Inflammatory macrophage treated with lipopolysaccharide for 4 hours (primary cell): ENCODE data around the gene IZUMO4.

Experiments
- DNase-seq: peaks from one replicate; pipeline ENCODE4 v3.0.0-alpha.2; 2020

IZUMO4 gene

DNA sequence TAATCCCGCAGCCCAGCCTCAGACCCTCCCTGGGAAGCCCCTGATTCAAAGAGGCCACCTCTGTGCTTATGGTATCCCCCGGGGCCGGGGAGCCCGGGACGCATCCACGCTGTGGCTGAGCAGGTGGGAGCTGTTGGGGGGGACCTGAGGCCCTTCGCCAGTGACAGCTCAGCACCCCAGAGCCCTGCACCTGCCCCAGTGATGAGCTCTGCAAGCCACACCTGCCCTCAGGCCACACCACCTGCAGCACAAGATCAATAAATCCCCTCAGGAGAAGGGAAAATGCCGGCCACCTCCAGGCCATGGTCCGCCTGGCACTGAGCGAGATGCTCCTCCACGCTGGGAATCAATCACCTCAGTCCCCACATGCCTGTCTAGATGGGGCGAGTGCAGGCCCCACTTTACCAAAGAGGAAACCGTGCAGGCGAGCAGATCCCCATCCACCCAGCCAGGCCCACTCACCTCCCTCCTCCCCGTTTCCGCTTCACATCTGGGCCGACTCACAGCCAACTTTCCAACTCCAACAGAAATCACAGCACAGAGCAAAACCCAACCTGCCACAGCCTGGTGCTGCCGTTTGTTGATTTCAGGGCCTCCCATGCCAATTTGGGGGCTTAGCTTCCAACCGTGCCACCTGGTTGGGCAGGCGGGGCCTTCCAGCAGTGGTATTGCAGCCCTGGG, 13.4 kb upstream of the IZUMO4 start:
- no peak for DNase-seq

- peak; percentile 89 for DNase-seq
Measured at GRCh38 chr19:2084993-2085720, 11.6 kb upstream of the IZUMO4 start.

GRCh38 chr19:2086695-2087620, 9.8 kb upstream of the IZUMO4 start:
- peak; percentile 27 for DNase-seq

GRCh38 chr19:2087621-2088100, 9.1 kb upstream of the IZUMO4 start:
- peak; percentile 47 for DNase-seq

DNA sequence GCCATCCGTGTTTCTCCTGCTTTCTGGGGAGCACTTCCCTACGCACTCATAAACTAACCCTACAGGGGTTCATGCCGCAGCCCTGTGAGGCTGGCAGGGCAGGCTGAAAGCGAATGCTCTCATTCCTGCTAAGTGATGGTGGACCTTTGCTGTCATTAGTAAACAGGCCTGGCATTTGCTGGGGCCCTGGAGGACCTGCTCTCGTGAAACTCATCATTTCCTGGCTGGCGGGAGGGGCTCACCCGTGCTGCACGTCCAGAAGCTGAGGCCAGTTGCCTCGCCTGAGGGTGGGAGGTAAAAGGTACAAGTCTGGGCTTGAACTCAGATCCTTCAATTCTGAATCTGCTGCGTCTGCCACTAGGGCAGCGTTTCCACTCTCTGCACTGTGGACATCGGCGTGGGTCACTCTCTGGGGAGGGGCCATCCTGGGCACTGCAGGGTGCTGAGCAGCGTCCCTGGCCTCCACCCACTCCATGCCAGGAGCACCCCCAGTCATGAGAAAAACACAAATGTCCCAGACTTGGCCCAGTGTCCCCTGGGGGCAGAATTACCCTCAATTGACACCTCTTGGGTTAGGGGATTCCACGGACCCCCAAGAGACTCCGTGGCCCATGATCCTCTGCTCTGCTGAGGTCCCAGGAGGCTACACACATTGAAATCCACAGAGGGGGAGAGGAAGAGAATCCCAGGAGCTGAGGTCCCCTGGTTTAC, 7.6 kb upstream of the IZUMO4 start:
- no peak for DNase-seq

GRCh38 chr19:2089727-2090053, 7.0 kb upstream of the IZUMO4 start:
- DNase-seq: no peak

DNA sequence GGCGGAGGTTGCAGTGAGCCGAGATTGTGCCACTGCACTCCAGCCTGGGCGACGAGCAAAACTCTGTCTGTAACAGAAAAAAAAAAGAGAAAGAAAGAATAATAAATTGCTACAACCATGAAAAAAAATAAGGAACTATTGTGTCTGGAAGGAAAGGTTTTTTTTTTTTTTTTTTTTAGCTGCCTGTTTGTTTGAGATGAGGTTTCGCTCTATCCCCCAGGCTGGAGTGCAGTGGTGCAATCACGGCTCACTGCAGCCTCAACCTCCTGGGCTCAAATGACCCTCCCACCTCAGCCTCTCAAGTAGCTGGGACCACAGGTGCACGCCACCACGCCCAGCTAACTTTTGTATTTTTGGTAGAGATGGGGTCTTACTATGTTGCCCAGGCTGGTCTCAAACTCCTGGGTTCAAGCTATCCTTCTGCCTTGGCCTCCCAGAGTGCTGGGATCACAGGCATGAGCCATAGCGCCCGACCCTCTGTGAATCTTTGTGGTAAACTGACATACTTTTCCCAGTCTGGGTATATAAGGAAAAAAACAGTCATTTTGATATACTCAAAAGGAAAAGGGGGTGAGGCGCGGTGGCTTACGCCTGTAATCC, 4.7 kb upstream of the IZUMO4 start:
- peak; percentile 64 for DNase-seq

GRCh38 chr19:2096034-2096479, 658 bp upstream of the IZUMO4 start, which contains the start of gene MOB3A:
Gene MOB3A (minus strand): TSS chr19:2096326. CDS start chr19:2078560, 17,766 bp downstream.
- peak; percentile 89 for DNase-seq

GRCh38 chr19:2097203-2097885, 629 bp downstream of the IZUMO4 start:
- no peak for DNase-seq

- DNase-seq: no peak
Measured at GRCh38 chr19:2097886-2098327, 1.2 kb downstream of the IZUMO4 start.

- no peak for DNase-seq
Measured at GRCh38 chr19:2099054-2099501, 2.4 kb downstream of the IZUMO4 start.

DNA sequence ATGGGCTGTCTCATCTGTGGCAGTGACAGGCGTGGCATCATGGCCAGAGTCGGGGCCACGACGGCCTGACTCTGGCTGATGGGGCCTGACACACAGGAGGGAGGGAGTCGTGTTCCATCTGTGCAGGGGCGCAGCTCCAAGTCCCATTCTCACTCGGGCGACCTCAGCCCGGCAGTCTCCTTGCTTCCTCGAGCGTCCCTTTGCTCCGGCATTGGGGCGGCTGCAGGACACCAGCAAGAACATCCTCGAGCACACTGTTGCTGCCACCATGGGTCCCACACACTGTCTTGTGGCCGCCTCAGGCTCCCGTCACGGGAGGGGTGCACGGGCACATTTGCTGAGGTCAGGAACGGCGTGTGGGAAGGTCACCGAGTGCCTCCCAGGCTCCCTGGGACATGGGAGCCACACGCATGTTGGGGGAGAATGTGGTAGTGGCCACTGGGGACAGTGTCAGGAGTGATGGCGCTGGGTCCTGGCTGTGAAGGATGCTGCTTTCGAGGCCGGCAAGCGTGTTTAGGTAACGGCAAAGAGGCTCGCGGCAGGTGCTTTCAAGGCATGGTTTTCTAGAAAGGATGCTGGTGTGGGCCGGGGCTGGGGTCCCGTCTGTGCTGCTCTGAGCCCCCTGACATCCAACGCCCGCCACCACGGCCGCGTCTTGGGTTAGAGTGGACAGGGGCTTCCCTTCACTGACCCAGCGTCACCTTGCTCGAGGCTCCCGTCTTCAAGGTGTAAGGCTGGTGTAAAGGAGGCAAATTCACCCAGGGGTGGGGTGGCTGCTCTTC, 3.4 kb downstream of the IZUMO4 start:
- no peak for DNase-seq

GRCh38 chr19:2100719-2101061, 4.0 kb downstream of the IZUMO4 start:
- no peak for DNase-seq

DNA sequence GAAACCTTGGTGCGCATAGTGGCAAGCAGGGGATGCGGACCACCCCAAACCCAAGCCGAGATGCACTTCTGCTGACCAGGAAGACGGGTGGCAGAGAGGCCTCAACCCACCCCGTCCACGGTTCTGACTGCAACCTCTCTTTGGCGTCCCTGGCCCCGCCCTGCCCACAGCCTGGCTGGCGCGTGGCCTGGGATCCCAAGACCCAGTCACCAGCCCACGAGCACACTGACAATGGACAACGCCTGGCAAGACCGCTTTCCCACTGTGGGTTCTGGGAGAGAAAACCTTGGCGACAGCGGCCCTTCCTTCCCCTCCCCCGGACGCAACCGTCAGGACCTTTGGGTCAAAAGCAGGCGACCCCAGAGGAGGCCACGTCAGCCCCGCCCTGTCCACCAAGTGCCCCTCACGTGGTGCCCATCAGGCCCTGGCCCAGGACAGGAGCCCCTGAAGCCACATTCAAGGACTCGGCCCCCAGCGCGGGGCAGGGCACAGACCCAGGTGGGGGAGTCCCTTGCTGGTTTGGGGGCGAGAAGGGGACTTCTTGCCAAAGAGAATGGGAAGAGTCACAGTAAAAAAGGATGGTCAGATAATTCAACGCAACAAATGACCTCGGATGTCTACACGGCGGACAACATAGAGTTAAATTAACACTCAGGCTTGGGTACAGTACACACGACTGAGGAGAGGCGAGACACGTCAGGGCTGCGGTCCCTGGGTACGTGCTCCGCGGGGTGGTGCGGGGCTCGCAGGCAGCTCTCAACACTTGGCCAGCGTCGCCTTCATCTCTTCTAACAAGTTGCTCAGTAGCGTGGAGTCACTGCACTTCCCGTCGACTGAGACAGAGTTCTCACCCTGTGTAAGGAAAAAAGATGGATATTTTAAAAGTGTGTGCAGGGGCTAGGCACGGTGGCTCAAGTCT, 5.0 kb downstream of the IZUMO4 start:
- DNase-seq: no peak

GRCh38 chr19:2103045-2103707, 6.5 kb downstream of the IZUMO4 start:
- DNase-seq: no peak

DNA sequence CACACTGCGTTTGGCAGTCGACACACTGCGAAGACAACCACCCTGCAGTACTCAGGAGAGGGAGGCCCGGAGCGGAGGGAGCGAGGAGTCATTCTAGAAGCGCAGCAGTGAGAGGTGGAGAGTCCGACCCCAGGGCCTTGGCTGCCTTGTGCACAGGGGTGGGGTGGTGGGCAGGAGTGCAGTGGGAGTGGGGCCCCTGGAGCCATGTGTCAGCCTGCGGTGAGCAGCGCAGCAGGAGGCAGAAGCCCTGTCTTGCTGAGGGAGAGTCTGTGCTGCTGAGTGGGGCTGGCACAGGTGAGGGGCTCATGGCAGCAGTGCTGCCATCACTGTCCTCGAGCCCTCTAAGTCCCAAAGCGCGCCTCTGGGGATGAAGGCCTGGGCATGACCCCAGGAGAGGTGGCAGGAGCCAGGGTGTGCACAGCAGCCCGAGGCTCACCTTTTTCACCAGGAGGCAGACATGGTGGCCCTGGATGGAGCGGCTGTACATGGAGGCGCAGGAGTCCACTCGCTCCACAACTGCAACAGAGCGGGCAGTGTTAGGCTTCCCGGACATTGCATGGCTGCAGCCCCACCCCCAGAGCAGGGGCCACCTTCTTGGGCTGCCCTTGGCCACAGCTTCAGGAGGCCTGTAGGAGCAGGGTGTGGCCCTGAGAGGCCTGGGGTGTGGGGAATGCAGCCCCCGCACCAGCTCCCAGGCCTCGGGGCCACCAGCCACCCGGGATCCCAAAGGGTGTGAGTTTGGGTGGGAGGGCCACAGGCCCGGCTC, 11.7 kb downstream of the IZUMO4 start:
- no peak for DNase-seq

DNA sequence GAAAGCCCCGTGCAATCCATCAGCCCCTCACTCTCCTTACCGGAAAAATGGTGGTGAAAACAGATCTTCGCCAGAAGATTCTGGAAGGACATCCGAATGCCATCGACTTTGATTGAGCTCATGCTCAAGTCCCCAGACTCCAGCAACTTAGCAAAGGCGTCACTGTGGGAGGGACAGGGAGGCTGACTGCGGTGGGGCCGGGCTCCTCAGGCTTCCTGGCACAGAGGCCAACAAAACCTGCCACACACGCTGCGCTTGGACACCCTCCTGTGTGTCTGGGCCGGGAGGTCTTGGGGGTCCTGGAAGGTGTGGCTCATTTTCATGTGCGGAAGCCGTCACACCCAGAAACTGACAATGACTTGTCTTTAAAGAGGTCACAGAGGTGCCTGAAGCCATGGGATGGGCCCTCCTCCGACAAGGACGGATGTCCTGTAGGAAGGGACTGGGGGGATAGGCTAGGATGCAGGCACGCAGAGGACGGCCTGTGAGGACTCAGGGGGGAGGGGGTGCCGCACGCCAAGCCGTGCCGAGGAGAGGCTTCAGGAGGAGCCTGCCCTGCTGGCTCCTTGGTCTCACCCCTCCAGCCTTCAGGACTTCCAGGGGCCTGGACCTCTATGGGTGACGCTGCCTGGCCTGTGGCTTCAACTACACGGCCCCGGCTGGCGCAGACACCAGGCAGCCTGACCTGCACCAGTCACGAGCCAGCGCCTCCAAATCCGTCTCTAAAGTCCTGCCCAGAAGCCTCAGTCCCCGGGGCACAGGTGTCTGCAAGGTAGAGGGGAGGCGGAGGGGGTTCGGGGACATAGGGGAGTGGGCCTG, 12.5 kb downstream of the IZUMO4 start:
- no peak for DNase-seq
